Activated CD4-positive, alpha-beta memory T cell treated with anti-CD3 and anti-CD28 coated beads for 36 hours (primary cell): ENCODE data around the gene CCL5. TPM values are rescaled to one million over a fixed set of nuclear protein-coding genes. Genes with fewer than 3 reads are reported as not detected.

ENCODE experiments used
- CTCF ChIA-PET: fragments of 350-600 bp; sonication (Branson Sonifier 250); formaldehyde crosslinking; loops from one replicate; lab custom pipeline; 2021; ENCODE audit warnings: antibody characterized with exemption, inconsistent platforms; lab: Charles Lee
- POLR2A ChIA-PET: fragments of 350-600 bp; sonication (Branson Sonifier 250); formaldehyde crosslinking; loops from one replicate; lab custom pipeline; 2021; ENCODE audit warnings: antibody characterized with exemption; lab: Charles Lee
- DNase-seq: peaks from one replicate; pipeline ENCODE4 v3.0.0-alpha.2; 2020
- H3K27ac Mint-ChIP-seq: one replicate; pipeline ENCODE4 v1.8.0; 2021; ENCODE audit warnings: mixed read lengths
- H3K27me3 Mint-ChIP-seq: one replicate; pipeline ENCODE4 v1.8.0; 2021; ENCODE audit warnings: mixed read lengths
- H3K36me3 Mint-ChIP-seq: one replicate; pipeline ENCODE4 v1.8.0; 2021; ENCODE audit warnings: mixed read lengths
- H3K4me1 Mint-ChIP-seq: one replicate; pipeline ENCODE4 v1.8.0; 2021; ENCODE audit warnings: low read depth, mixed read lengths
- H3K4me3 Mint-ChIP-seq: one replicate; pipeline ENCODE4 v1.8.0; 2021; ENCODE audit warnings: mild to moderate bottlenecking, mixed read lengths
- H3K9me3 Mint-ChIP-seq: one replicate; pipeline ENCODE4 v1.8.0; 2021; ENCODE audit warnings: mixed read lengths
- intact Hi-C: fragments of 100-400 bp; cut with micrococcal nuclease; formaldehyde crosslinking; loops from one replicate; pipeline ENCODE4 v1.15.1; 2023
- total RNA-seq, 2 experiments: library from RNA; stranded (reverse); gene quantifications; one replicate each; pipeline ENCODE4 v1.2.3, GENCODE V29; 2021

CCL5 gene
- total RNA-seq, 2 experiments from 2014 or later, result 120 to 133 TPM

DNA sequence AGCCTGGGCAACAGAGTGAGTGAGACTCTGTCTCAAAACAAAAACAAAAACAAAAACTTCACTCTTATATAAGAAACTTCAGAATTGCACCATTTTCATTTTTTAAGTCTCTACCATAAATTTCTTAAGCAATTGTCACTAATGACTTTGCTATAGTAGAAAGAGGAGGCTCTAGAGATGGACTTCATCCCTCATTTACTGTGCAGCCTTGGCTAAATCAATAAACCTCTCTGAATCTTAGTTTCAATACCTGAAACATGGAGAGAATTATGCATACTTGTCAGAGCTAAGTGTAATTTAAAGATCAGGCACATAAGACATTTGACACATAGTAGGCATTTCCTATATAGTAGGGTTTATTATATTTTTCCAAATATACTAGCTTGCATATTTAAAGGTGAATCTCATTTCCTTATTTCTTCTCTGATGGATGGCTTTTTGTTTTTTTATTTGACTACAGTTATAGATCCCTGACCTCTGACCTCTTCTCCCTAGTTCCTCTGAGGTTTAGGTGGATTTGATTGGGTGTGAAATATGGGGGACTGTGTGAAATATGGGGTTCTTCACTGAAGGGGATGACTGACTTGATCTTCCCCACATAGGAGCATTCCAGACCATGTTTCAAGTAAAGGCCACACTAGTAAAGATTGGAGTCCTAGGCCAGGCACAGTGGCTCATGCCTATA lies 2.7 kb downstream of the CCL5 start:
- DNase-seq, result no peak
- Mint-ChIP-seq H3K4me3 (peak overlapping the region; percentile 27), H3K9me3 (no peaks in the 10 kb centered on the region), H3K27ac (peak overlapping the region; percentile 25), H3K4me1 (peaks cover 47% of the 10 kb centered on the region), H3K27me3 (no peaks in the 10 kb centered on the region), H3K36me3 (peaks cover 9% of the 10 kb centered on the region)
- ChIA-PET POLR2A (interaction anchor here (0.5 kb wide), 1 partner anchor 15 kb away, joined by 3 read pairs; no protein-coding TSS in a partner anchor), CTCF (interaction anchor here (2.0 to 2.8 kb wide), 2 partner anchors 28 to 114 kb away, joined by 5 to 11 read pairs; no protein-coding TSS in a partner anchor)
- intact Hi-C loops, result no loop called here

DNA sequence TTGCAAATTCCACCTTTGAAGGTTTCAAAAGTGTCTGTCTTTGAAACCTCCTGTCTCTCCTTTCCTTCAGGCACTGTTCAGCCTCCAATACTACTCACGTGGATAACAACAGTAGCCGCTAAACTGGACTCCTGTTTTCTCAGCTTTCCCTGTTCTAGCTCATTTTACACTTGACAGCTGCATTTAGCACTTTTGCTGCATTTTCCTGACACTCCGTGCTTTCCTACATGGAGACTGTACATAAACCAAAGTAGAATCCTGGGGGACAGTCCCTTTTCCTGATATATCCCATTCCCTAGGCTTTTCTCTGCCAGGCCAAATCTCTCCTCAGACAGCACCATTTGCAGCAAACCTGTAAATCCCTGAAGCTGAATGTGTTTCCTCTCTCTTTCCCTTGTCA lies 3.6 kb downstream of the CCL5 start:
- H3K27me3 Mint-ChIP-seq, result no peaks in the 10 kb centered on the region
- ChIA-PET POLR2A (no interaction called here), CTCF (interaction anchor here (1.3 to 2.8 kb wide), 3 partner anchors 27 to 113 kb away, joined by 3 to 11 read pairs (median 5); no protein-coding TSS in a partner anchor)
- no peak overlapping the region for H3K4me3 Mint-ChIP-seq
- intact Hi-C loops, result no loop called here
- H3K4me1 Mint-ChIP-seq, result peaks cover 52% of the 10 kb centered on the region
- H3K27ac Mint-ChIP-seq, result peak overlapping the region; percentile 47
- H3K36me3 Mint-ChIP-seq, result peaks cover 12% of the 10 kb centered on the region
- DNase-seq, result no peak
- H3K9me3 Mint-ChIP-seq, result no peaks in the 10 kb centered on the region

- POLR2A ChIA-PET, result interaction anchor here (0.6 kb wide), 1 partner anchor 79 kb away, joined by 3 read pairs; no protein-coding TSS in a partner anchor
- DNase-seq, result no peak
- Mint-ChIP-seq H3K4me1 (peaks cover 50% of the 10 kb centered on the region), H3K27me3 (no peaks in the 10 kb centered on the region), H3K27ac (peak overlapping the region; percentile 72), H3K4me3 (no peak overlapping the region), H3K9me3 (no peaks in the 10 kb centered on the region), H3K36me3 (peaks cover 12% of the 10 kb centered on the region)
- CTCF ChIA-PET, result interaction anchor here (1.0 to 2.8 kb wide), 3 partner anchors 23 to 93 kb away, joined by 3 to 11 read pairs (median 4); no protein-coding TSS in a partner anchor
- intact Hi-C loops, result no loop called here
These were observed 4.4 kb downstream of the CCL5 start for GRCh38 chr17:35875800-35876139.

GRCh38 chr17:35875072-35875799 lies 4.9 kb downstream of the CCL5 start:
- ChIA-PET CTCF (interaction anchor here (1.0 to 2.8 kb wide), 3 partner anchors 23 to 94 kb away, joined by 3 to 11 read pairs (median 4); no protein-coding TSS in a partner anchor), POLR2A (no interaction called here)
- peak overlapping the region; percentile 72 for H3K27ac Mint-ChIP-seq
- peaks cover 45% of the 10 kb centered on the region for H3K4me1 Mint-ChIP-seq
- intact Hi-C loops, result no loop called here
- H3K9me3 Mint-ChIP-seq, result no peaks in the 10 kb centered on the region
- H3K36me3 Mint-ChIP-seq, result peaks cover 12% of the 10 kb centered on the region
- no peak overlapping the region for H3K4me3 Mint-ChIP-seq
- H3K27me3 Mint-ChIP-seq, result no peaks in the 10 kb centered on the region
- DNase-seq, result no peak

- Mint-ChIP-seq H3K4me3 (no peak overlapping the region), H3K4me1 (peaks cover 22% of the 10 kb centered on the region), H3K27me3 (no peaks in the 10 kb centered on the region), H3K9me3 (no peaks in the 10 kb centered on the region), H3K27ac (peak overlapping the region; percentile 9), H3K36me3 (peaks cover 9% of the 10 kb centered on the region)
- CTCF ChIA-PET, result interaction anchor here (1.3 to 2.1 kb wide), 4 partner anchors 16 to 277 kb away, joined by 3 to 8 read pairs (median 4); no protein-coding TSS in a partner anchor
- POLR2A ChIA-PET, result interaction anchor here (0.7 to 1.8 kb wide), 2 partner anchors 63 to 108 kb away, joined by 3 to 6 read pairs; partner anchors contain the start of gene TAF15
- DNase-seq, result no peak
- intact Hi-C loops, result no loop called here
These were observed 7.8 kb downstream of the CCL5 start for GRCh38 chr17:35872196-35872980.

- DNase-seq, result peak; percentile 35
- intact Hi-C loops, result no loop called here
- Mint-ChIP-seq H3K4me3 (no peak overlapping the region), H3K27ac (no peak overlapping the region), H3K27me3 (no peaks in the 10 kb centered on the region), H3K9me3 (no peaks in the 10 kb centered on the region), H3K4me1 (peaks cover 16% of the 10 kb centered on the region), H3K36me3 (peaks cover 9% of the 10 kb centered on the region)
- POLR2A ChIA-PET, result interaction anchor here (0.7 to 1.8 kb wide), 2 partner anchors 15 to 62 kb away, joined by 3 to 6 read pairs; partner anchors contain the start of gene TAF15
- CTCF ChIA-PET, result interaction anchor here (0.8 to 2.1 kb wide), 9 partner anchors 8 to 612 kb away, joined by 3 to 8 read pairs (median 4); partner anchors contain the start of gene CCL5
These were observed 9.0 kb downstream of the CCL5 start for GRCh38 chr17:35870906-35871819.

- Mint-ChIP-seq H3K9me3 (no peaks in the 10 kb centered on the region), H3K36me3 (peaks cover 5% of the 10 kb centered on the region), H3K27me3 (no peaks in the 10 kb centered on the region), H3K4me3 (no peak within 1 kb of the TSS), H3K27ac (no peak within 1 kb of the TSS), H3K4me1 (peaks cover 19% of the 10 kb centered on the region)
- intact Hi-C loops, result no loop called here
- POLR2A ChIA-PET, result interaction anchor here (1.0 kb wide), 1 partner anchor 11 kb away, joined by 3 read pairs; the partner anchor contains the start of gene CCL5
- CTCF ChIA-PET, result no interaction called here
- no peak for DNase-seq
These were observed 11.4 kb downstream of the CCL5 start, which contains the start of gene HEATR9 for GRCh38 chr17:35868737-35869136. Gene HEATR9, minus strand, starts transcription at chr17:35868891. Its CDS starts 149 bp downstream, at chr17:35868742.

DNA sequence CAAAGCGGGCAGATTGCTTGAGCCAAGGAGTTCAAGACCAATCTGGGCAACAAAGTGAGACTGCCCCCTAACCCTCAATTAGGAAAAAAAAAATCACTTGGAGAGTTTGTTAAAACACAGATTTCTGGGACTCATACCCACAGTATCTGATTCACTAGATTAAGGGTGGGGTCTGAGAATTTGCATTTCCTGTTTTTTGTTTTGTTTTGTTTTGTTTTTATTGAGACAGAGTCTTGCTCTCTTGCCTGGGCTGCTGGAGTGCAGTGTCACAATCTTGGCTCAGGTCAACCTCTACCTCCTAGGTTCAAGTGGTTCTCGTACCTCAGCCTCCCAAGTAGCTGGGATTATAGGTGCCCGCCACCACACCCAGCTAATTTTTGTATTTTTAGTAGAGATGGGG lies 12.6 kb downstream of the CCL5 start:
- ChIA-PET POLR2A (no interaction called here), CTCF (no interaction called here)
- Mint-ChIP-seq H3K4me1 (peaks cover 19% of the 10 kb centered on the region), H3K27me3 (no peaks in the 10 kb centered on the region), H3K27ac (no peak overlapping the region), H3K36me3 (peaks cover 5% of the 10 kb centered on the region), H3K4me3 (no peak overlapping the region), H3K9me3 (no peaks in the 10 kb centered on the region)
- no peak for DNase-seq
- intact Hi-C loops, result no loop called here

DNA sequence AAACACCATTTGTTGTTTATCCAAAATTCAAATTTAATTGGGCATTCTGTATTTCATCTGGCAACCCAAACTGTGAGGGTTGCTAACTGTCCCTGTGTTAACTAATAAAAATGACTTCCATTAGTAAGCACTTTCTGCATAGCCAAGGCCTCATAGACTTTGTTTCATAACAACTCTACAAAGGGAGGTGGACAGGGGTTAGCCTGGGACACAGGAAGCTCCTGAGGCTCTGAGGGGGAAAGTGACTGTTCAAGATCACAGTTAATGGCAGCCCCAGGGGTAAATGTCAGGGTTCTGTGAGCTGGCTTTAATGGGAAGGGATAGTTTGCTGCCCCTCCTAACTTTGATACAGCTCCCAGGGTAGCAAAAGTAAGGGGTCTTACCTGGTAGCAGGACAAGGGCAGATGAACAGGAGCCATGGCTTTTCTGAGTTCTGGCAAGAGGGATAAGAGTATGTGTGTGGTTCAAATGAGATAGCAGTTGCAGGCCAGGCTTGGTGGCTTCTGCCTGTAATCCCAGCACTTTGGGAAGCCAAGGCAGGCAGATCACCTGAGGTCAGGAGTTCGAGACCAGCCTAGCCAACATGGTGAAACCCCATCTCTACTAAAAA lies 13.7 kb downstream of the CCL5 start:
- Mint-ChIP-seq H3K9me3 (no peaks in the 10 kb centered on the region), H3K27ac (no peak overlapping the region), H3K4me1 (peaks cover 14% of the 10 kb centered on the region), H3K4me3 (no peak overlapping the region), H3K36me3 (peaks cover 3% of the 10 kb centered on the region), H3K27me3 (no peaks in the 10 kb centered on the region)
- ChIA-PET POLR2A (interaction anchor here (1.1 kb wide), 1 partner anchor 65 kb away, joined by 4 read pairs; no protein-coding TSS in a partner anchor), CTCF (no interaction called here)
- intact Hi-C loops, result no loop called here
- no peak for DNase-seq
